ENCODE results near the gene SPON1. TPM values are rescaled to one million over a fixed set of nuclear protein-coding genes. Genes with fewer than 3 reads are reported as not detected.
"Not testable (repeated sequence)": the region's sequence is repeated elsewhere in the genome, so short reads cannot be mapped to it uniquely, and the experiment has no call there.

Gene SPON1
- total and polyA plus RNA-seq, 2 of the 8 experiments (the other 6 are each of a cell fraction or from before 2014, with no cell fraction given): 1.5 to 5.4 TPM

DNA sequence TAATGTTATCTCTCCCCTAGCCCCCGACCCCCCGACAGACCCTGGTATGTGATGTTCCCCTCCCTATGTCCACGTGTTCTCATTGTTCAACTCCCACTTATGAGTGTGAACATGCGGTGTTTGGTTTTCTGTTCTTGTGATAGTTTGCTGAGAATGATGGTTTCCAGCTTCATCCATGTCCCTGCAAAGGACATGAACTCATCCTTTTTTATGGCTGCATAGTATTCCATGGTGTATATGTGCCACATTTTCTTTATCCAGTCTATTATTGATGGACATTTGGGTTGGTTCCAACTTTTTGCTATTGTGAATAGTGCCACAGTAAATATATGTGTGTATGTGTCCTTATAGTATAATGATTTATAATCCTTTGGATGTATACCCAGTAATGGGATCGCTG, 24.2 kb downstream of the SPON1 start:
- H3K14ac ChIP-seq (ENCODE audit: insufficient read length); H3K56ac ChIP-seq (replicated peaks; ENCODE audit: insufficient read length, low read depth, low read length); CTCF ChIA-PET (ENCODE audit: partially characterized antibody); H3K9ac ChIP-seq (replicated peaks in 1 of 4; ENCODE audit: extremely low read depth in 1 of 4, low read depth in 3 of 4, low read length in 3 of 4); FAIRE-seq; H4K5ac ChIP-seq (ENCODE audit: insufficient read length, low read depth, low read length); H3K36me3 ChIP-seq (ENCODE audit: control insufficient read depth in 2 of 4, insufficient read depth in 4 of 4, low read length in 3 of 4); H3K23me2 ChIP-seq (ENCODE audit: low read depth, low read length); H4K8ac ChIP-seq (ENCODE audit: extremely low read depth, insufficient read depth, low read length); H3K4me2 ChIP-seq (ENCODE audit: insufficient read depth in 1 of 2, low read depth in 2 of 2, low read length in 2 of 2); DNase-seq (ENCODE audit: low read depth in 1 of 2, low spot score in 2 of 2); H2BK120ac ChIP-seq (replicated peaks; ENCODE audit: low read depth, low read length); H3K27me3 ChIP-seq (replicated peaks in 1 of 4; ENCODE audit: control insufficient read depth in 3 of 4, extremely low read depth in 1 of 4, insufficient read depth in 3 of 4, low read length in 3 of 4); H3K4me1 ChIP-seq (replicated peaks in 1 of 4; ENCODE audit: control insufficient read depth in 3 of 4, insufficient read depth in 4 of 4, low read length in 3 of 4); POLR2A ChIA-PET (ENCODE audit: partially characterized antibody); H4K20me1 ChIP-seq (replicated peaks in 1 of 2; ENCODE audit: control insufficient read depth in 1 of 2, insufficient read depth in 2 of 2, low read length in 2 of 2); H2BK5ac ChIP-seq (ENCODE audit: low read depth, low read length); H3K18ac ChIP-seq (ENCODE audit: extremely low read depth, low read length); H3K4ac ChIP-seq (replicated peaks; ENCODE audit: insufficient read length, low read depth, low read length); H3K27ac ChIP-seq (ENCODE audit: low read depth, low read length); H3K4me3 ChIP-seq (ENCODE audit: extremely low read depth in 1 of 4, insufficient read depth in 2 of 4, low read depth in 3 of 4, low read length in 4 of 4); H3K79me2 ChIP-seq (ENCODE audit: control insufficient read depth in 1 of 2, insufficient read depth in 2 of 2, low read length in 2 of 2); H3K9me3 ChIP-seq (ENCODE audit: insufficient read depth in 2 of 2, low read depth in 1 of 2, low read length in 1 of 2); H2BK15ac ChIP-seq (ENCODE audit: low read length); H4K91ac ChIP-seq (replicated peaks; ENCODE audit: insufficient read length, low read length); H3K79me1 ChIP-seq (ENCODE audit: low read depth, low read length); H2AK5ac ChIP-seq (ENCODE audit: low read depth, low read length); H2AFZ ChIP-seq (ENCODE audit: low read length); H2BK20ac ChIP-seq (ENCODE audit: low read length); H3K23ac ChIP-seq (ENCODE audit: insufficient read length); H2BK12ac ChIP-seq (ENCODE audit: low read depth, low read length): not testable (repeated sequence)
- 88% methylated on average over 5 of the region's 5 CpGs; no CpG with 5 or more reads in 1 of the 2 experiments for WGBS, 2 experiments (ENCODE audit: extremely low coverage in 1 of 2, insufficient coverage in 1 of 2, insufficient read length in 1 of 2, insufficient replicate concordance in 2 of 2, low coverage in 1 of 2, low lambda C conversion rate in 2 of 2, missing lambda C conversion rate in 1 of 2)

DNA sequence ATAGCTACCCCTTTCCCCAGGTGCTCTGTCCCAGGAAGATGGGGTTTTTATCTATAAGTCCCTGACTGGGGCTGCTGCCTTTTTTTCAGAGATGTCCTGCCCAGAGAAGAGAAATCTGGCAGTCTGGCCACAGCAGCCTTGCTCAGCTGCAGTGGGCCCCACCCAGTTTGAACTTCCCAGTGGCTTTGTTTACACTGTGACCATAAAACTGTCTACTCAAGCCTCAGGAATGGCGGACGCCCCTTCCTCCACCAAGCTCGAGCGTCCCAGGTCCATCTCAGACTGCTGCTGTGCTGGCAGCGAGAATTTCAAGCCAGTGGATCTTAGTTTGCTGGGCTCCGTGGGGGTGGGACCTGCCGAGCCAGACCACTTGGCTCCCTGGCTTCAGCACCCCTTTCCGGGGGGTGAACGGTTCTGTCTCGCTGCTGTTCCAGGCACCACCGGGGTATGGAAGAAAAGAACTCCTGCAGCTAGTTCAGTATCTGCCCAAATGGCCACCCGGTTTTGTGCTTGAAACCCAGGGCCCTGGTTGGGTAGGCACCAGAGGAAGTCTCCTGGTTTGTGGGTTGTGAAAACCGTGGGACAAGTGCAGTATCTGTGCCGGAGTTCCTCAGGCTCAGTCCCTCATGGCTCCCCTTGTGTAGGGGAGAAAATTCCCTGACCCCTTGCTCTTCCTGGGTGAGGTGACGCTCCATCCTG, 29.8 kb downstream of the SPON1 start:
- CTCF ChIA-PET (ENCODE audit: partially characterized antibody): interaction anchor here (0.9 to 1.1 kb wide), 2 partner anchors 19 to 21 kb away, joined by 3 to 4 read pairs; no protein-coding TSS in a partner anchor
- H3K27me3 ChIP-seq (replicated peaks in 1 of 4; ENCODE audit: control insufficient read depth in 3 of 4, extremely low read depth in 1 of 4, insufficient read depth in 3 of 4, low read length in 3 of 4); H2AFZ ChIP-seq (ENCODE audit: low read length); H4K91ac ChIP-seq (replicated peaks; ENCODE audit: insufficient read length, low read length); DNase-seq (ENCODE audit: low read depth in 1 of 2, low spot score in 2 of 2); H3K36me3 ChIP-seq (ENCODE audit: control insufficient read depth in 2 of 4, insufficient read depth in 4 of 4, low read length in 3 of 4); H3K4me1 ChIP-seq (replicated peaks in 1 of 4; ENCODE audit: control insufficient read depth in 3 of 4, insufficient read depth in 4 of 4, low read length in 3 of 4); H3K79me1 ChIP-seq (ENCODE audit: low read depth, low read length); FAIRE-seq; H4K20me1 ChIP-seq (replicated peaks in 1 of 2; ENCODE audit: control insufficient read depth in 1 of 2, insufficient read depth in 2 of 2, low read length in 2 of 2); H3K9ac ChIP-seq (replicated peaks in 1 of 4; ENCODE audit: extremely low read depth in 1 of 4, low read depth in 3 of 4, low read length in 3 of 4); H3K4me2 ChIP-seq (ENCODE audit: insufficient read depth in 1 of 2, low read depth in 2 of 2, low read length in 2 of 2); H2BK20ac ChIP-seq (ENCODE audit: low read length); H3K4ac ChIP-seq (replicated peaks; ENCODE audit: insufficient read length, low read depth, low read length); H3K23ac ChIP-seq (ENCODE audit: insufficient read length); H3K4me3 ChIP-seq (ENCODE audit: extremely low read depth in 1 of 4, insufficient read depth in 2 of 4, low read depth in 3 of 4, low read length in 4 of 4); H3K14ac ChIP-seq (ENCODE audit: insufficient read length); H4K5ac ChIP-seq (ENCODE audit: insufficient read length, low read depth, low read length); H2BK5ac ChIP-seq (ENCODE audit: low read depth, low read length); H2BK15ac ChIP-seq (ENCODE audit: low read length); H3K27ac ChIP-seq (ENCODE audit: low read depth, low read length); H3K23me2 ChIP-seq (ENCODE audit: low read depth, low read length); H4K8ac ChIP-seq (ENCODE audit: extremely low read depth, insufficient read depth, low read length); H3K9me3 ChIP-seq (ENCODE audit: insufficient read depth in 2 of 2, low read depth in 1 of 2, low read length in 1 of 2); H2BK12ac ChIP-seq (ENCODE audit: low read depth, low read length); H2AK5ac ChIP-seq (ENCODE audit: low read depth, low read length); H2BK120ac ChIP-seq (replicated peaks; ENCODE audit: low read depth, low read length); H3K56ac ChIP-seq (replicated peaks; ENCODE audit: insufficient read length, low read depth, low read length); H3K18ac ChIP-seq (ENCODE audit: extremely low read depth, low read length); H3K79me2 ChIP-seq (ENCODE audit: control insufficient read depth in 1 of 2, insufficient read depth in 2 of 2, low read length in 2 of 2): not testable (repeated sequence)
- 88% methylated on average over 15 of the region's 15 CpGs; no CpG with 5 or more reads in 1 of the 2 experiments for WGBS, 2 experiments (ENCODE audit: extremely low coverage in 1 of 2, insufficient coverage in 1 of 2, insufficient read length in 1 of 2, insufficient replicate concordance in 2 of 2, low coverage in 1 of 2, low lambda C conversion rate in 2 of 2, missing lambda C conversion rate in 1 of 2)
- POLR2A ChIA-PET (ENCODE audit: partially characterized antibody): interaction anchor here (0.6 kb wide), 1 partner anchor 30 kb away, joined by 3 read pairs; no protein-coding TSS in a partner anchor
